HG02642 (cell line): Measurements from ENCODE around the gene AMER3.
"Not testable (repeated sequence)": the region's sequence is repeated elsewhere in the genome, so short reads cannot be mapped to it uniquely, and the experiment has no call there.

Experiments used
- ATAC-seq: cut with Tn5 transposase; IDR thresholded peaks from one replicate; pipeline ENCODE4 v1.9.1; 2021; ENCODE audit warnings: mild to moderate bottlenecking; ENCODE audit not compliant: unreplicated experiment, poor library complexity

Gene AMER3

GRCh38 chr2:130755256-130756052 lies at the start of gene AMER3:
TSS of gene AMER3 (plus strand) at chr2:130755540. CDS start at chr2:130762073, 6,533 bp downstream.
- ATAC-seq: peak; percentile 44

- not testable (repeated sequence) for ATAC-seq
These were observed 40.5 kb upstream of the AMER3 start for GRCh38 chr2:130714795-130715194.

- ATAC-seq: no peak
These were observed 35.3 kb upstream of the AMER3 start for GRCh38 chr2:130720036-130720435.

GRCh38 chr2:130720528-130720927 lies 34.8 kb upstream of the AMER3 start:
- ATAC-seq: no peak

- no peak for ATAC-seq
These were observed 30.9 kb upstream of the AMER3 start for GRCh38 chr2:130724455-130724854.

- ATAC-seq: no peak
These were observed 28.6 kb upstream of the AMER3 start for GRCh38 chr2:130726614-130727180.

GRCh38 chr2:130727286-130727924 lies 27.9 kb upstream of the AMER3 start:
- ATAC-seq: peak; percentile 92

GRCh38 chr2:130728007-130728454 lies 27.3 kb upstream of the AMER3 start:
- ATAC-seq: peak; percentile 15

- no peak for ATAC-seq
These were observed 26.6 kb upstream of the AMER3 start, which contains the start of gene GPR148 for GRCh38 chr2:130728549-130729316. TSS of gene GPR148 (plus strand) at chr2:130729070. CDS start at chr2:130729152, 82 bp downstream.

- ATAC-seq: no peak
These were observed 25.7 kb upstream of the AMER3 start for GRCh38 chr2:130729322-130730299.

- ATAC-seq: not testable (repeated sequence)
These were observed 23.1 kb upstream of the AMER3 start for GRCh38 chr2:130732257-130732656.

- no peak for ATAC-seq
These were observed 20.1 kb upstream of the AMER3 start for GRCh38 chr2:130735200-130735599.

GRCh38 chr2:130736487-130736886 lies 18.9 kb upstream of the AMER3 start:
- ATAC-seq: no peak

GRCh38 chr2:130737592-130737991 lies 17.7 kb upstream of the AMER3 start:
- ATAC-seq: no peak

GRCh38 chr2:130740671-130741070 lies 14.7 kb upstream of the AMER3 start:
- no peak for ATAC-seq

GRCh38 chr2:130743278-130743677 lies 12.1 kb upstream of the AMER3 start:
- ATAC-seq: no peak

- no peak for ATAC-seq
These were observed 10.8 kb upstream of the AMER3 start for GRCh38 chr2:130744287-130745117.

- ATAC-seq: no peak
These were observed 6.3 kb upstream of the AMER3 start for GRCh38 chr2:130749078-130749477.
